Measurements from ENCODE around the gene HEATR1.
"Not testable (repeated sequence)": the region's sequence is repeated elsewhere in the genome, so short reads cannot be mapped to it uniquely, and the experiment has no call there.

GRCh38 chr1:236577041-236577440 lies 27.3 kb downstream of the HEATR1 start:
- TF ChIP-seq, protein P1, sequence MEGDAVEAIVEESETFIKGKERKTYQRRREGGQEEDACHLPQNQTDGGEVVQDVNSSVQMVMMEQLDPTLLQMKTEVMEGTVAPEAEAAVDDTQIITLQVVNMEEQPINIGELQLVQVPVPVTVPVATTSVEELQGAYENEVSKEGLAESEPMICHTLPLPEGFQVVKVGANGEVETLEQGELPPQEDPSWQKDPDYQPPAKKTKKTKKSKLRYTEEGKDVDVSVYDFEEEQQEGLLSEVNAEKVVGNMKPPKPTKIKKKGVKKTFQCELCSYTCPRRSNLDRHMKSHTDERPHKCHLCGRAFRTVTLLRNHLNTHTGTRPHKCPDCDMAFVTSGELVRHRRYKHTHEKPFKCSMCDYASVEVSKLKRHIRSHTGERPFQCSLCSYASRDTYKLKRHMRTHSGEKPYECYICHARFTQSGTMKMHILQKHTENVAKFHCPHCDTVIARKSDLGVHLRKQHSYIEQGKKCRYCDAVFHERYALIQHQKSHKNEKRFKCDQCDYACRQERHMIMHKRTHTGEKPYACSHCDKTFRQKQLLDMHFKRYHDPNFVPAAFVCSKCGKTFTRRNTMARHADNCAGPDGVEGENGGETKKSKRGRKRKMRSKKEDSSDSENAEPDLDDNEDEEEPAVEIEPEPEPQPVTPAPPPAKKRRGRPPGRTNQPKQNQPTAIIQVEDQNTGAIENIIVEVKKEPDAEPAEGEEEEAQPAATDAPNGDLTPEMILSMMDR (IDR thresholded peaks at IDR 0.05) = not testable (repeated sequence)
- TF ChIP-seq POLR2A (IDR thresholded peaks at IDR 0.05) = not testable (repeated sequence)
